ENCODE data around the gene EPHB1. TPM values are rescaled to one million over a fixed set of nuclear protein-coding genes. Genes with fewer than 3 reads are reported as not detected.

EPHB1 gene
- total RNA-seq, 1 experiment from 2014 or later, result 0.86 TPM

- Histone ChIP-seq H3K4me1 (ENCODE audit: control insufficient read depth in 1 of 2, insufficient read depth in 2 of 2, low read length in 2 of 2) (no peaks in the 10 kb centered on the region), H3K27me3 (ENCODE audit: insufficient read depth, low read length) (peaks cover 49% of the 10 kb centered on the region), H3K9ac (ENCODE audit: low read length) (no peak overlapping the region), H3K79me2 (ENCODE audit: insufficient read depth, low read length) (no peaks in the 10 kb centered on the region), H3K27ac (ENCODE audit: low read depth, low read length) (no peak overlapping the region), H3K9me3 (ENCODE audit: control insufficient read depth in 1 of 2, insufficient read depth in 1 of 2, low read depth in 1 of 2, low read length in 2 of 2) (no peaks in the 10 kb centered on the region), H3K4me3 (replicated peaks in 1 of 2; ENCODE audit: low read depth in 1 of 2, low read length in 2 of 2) (no peak overlapping the region), H4K20me1 (ENCODE audit: insufficient read depth) (no peaks in the 10 kb centered on the region), H3K36me3 (ENCODE audit: control insufficient read depth in 1 of 2, insufficient read depth in 2 of 2, low read length in 2 of 2) (no peaks in the 10 kb centered on the region), H3K4me2 (ENCODE audit: low read length) (no peak overlapping the region), H2AFZ (ENCODE audit: low read depth, low read length, poor library complexity, severe bottlenecking) (no peak overlapping the region), H3K9me2 (ENCODE audit: insufficient read depth) (no peaks in the 10 kb centered on the region)
- ChIA-PET CTCF (no interaction called here), POLR2A (no interaction called here), RAD21 (ENCODE audit: low non-redundant PET in 1 of 2, low total read pairs in 2 of 2, uncharacterized antibody in 2 of 2, unreplicated experiment in 2 of 2) (no interaction called here)
- BruUV-seq (replicated peaks), result no TSS peak
- ATAC-seq (no peak), DNase-seq (ENCODE audit: low read depth, low spot score) (no peak)
- intact Hi-C loops (cut with micrococcal nuclease), result no loop called here
- TF ChIP-seq SP1 (IDR thresholded peaks at IDR 0.05; ENCODE audit: low read depth), result no peak
These were observed 85.4 kb downstream of the EPHB1 start for GRCh38 chr3:134880431-134880830.

- Histone ChIP-seq H3K27me3 (ENCODE audit: insufficient read depth, low read length) (peaks cover 45% of the 10 kb centered on the region), H2AFZ (ENCODE audit: low read depth, low read length, poor library complexity, severe bottlenecking) (no peak overlapping the region), H3K9me3 (ENCODE audit: control insufficient read depth in 1 of 2, insufficient read depth in 1 of 2, low read depth in 1 of 2, low read length in 2 of 2) (no peaks in the 10 kb centered on the region), H3K27ac (ENCODE audit: low read depth, low read length) (no peak overlapping the region), H4K20me1 (ENCODE audit: insufficient read depth) (no peaks in the 10 kb centered on the region), H3K36me3 (ENCODE audit: control insufficient read depth in 1 of 2, insufficient read depth in 2 of 2, low read length in 2 of 2) (no peaks in the 10 kb centered on the region), H3K79me2 (ENCODE audit: insufficient read depth, low read length) (no peaks in the 10 kb centered on the region), H3K9me2 (ENCODE audit: insufficient read depth) (no peaks in the 10 kb centered on the region), H3K4me1 (ENCODE audit: control insufficient read depth in 1 of 2, insufficient read depth in 2 of 2, low read length in 2 of 2) (no peaks in the 10 kb centered on the region), H3K9ac (ENCODE audit: low read length) (no peak overlapping the region), H3K4me2 (ENCODE audit: low read length) (no peak overlapping the region), H3K4me3 (replicated peaks in 1 of 2; ENCODE audit: low read depth in 1 of 2, low read length in 2 of 2) (no peak overlapping the region)
- ChIA-PET CTCF (no interaction called here), RAD21 (ENCODE audit: low non-redundant PET in 1 of 2, low total read pairs in 2 of 2, uncharacterized antibody in 2 of 2, unreplicated experiment in 2 of 2) (no interaction called here), POLR2A (no interaction called here)
- no peak for TF ChIP-seq EZH2phosphoT487 (IDR thresholded peaks at IDR 0.05; ENCODE audit: borderline replicate concordance)
- TF ChIP-seq SIN3A (IDR thresholded peaks at IDR 0.05; ENCODE audit: low read depth), result no peak
- no peak for TF ChIP-seq CBX3 (IDR thresholded peaks at IDR 0.05; ENCODE audit: low read depth)
- TF ChIP-seq YY1 (IDR thresholded peaks at IDR 0.05; ENCODE audit: extremely low read depth, insufficient replicate concordance, low read depth, low read length), result no peak
- no peak for TF ChIP-seq RAD21 (IDR thresholded peaks at IDR 0.05; ENCODE audit: low read depth)
- TF ChIP-seq ZFX (IDR thresholded peaks at IDR 0.05), result no peak
- no peak for TF ChIP-seq ZNF274 (IDR thresholded peaks at IDR 0.05; ENCODE audit: low read depth, low read length)
- no peak for TF ChIP-seq FOSL1 (IDR thresholded peaks at IDR 0.05; ENCODE audit: low read depth)
- TF ChIP-seq POLR2AphosphoS5 (IDR thresholded peaks at IDR 0.05; ENCODE audit: low read depth, low read length), result no peak
- TF ChIP-seq POLR2A (IDR thresholded peaks at IDR 0.05; ENCODE audit: borderline replicate concordance, extremely low read depth, insufficient read depth, insufficient read length), result no peak
- TF ChIP-seq EGR1 (IDR thresholded peaks at IDR 0.05; ENCODE audit: low read depth), result no peak
- no TSS peak for BruUV-seq (replicated peaks)
- ATAC-seq (no peak), DNase-seq (ENCODE audit: low read depth, low spot score) (no peak)
- intact Hi-C loops (cut with micrococcal nuclease), result no loop called here
These were observed 86.2 kb downstream of the EPHB1 start for GRCh38 chr3:134881305-134881704.

Data from HCT116 (cell line).